Measurements from ENCODE around the gene CARMIL1. TPM values are rescaled to one million over a fixed set of nuclear protein-coding genes. Genes with fewer than 3 reads are reported as not detected.

CARMIL1 gene
- total RNA-seq, 1 donor from 2014 or later, result 3.4 TPM

GRCh38 chr6:25578538-25578937, 299.4 kb downstream of the CARMIL1 start:
- no peaks in the 10 kb centered on the region for H3K9me3 Mint-ChIP-seq
- DNase-seq (no peak), ATAC-seq (ENCODE audit: low read depth) (no peak)
- no peak overlapping the region for H3K4me3 Mint-ChIP-seq
- CTCF ChIA-PET, result no interaction called here
- TF ChIP-seq CTCF (IDR thresholded peaks at IDR 0.05), result no peak
- intact Hi-C loops (cut with micrococcal nuclease), result no loop called here
- no peak overlapping the region for H3K27ac Mint-ChIP-seq
- H3K36me3 Mint-ChIP-seq (ENCODE audit: low read depth), result peaks cover 6% of the 10 kb centered on the region
- POLR2A ChIA-PET, result no interaction called here
- H3K4me1 Mint-ChIP-seq, result peaks cover 5% of the 10 kb centered on the region
- no peaks in the 10 kb centered on the region for H3K27me3 Mint-ChIP-seq

GRCh38 chr6:25579391-25579883, 300.3 kb downstream of the CARMIL1 start:
- Mint-ChIP-seq H3K4me3 (no peak overlapping the region), H3K4me1 (peaks cover 5% of the 10 kb centered on the region), H3K27ac (no peak overlapping the region), H3K9me3 (no peaks in the 10 kb centered on the region), H3K27me3 (no peaks in the 10 kb centered on the region), H3K36me3 (ENCODE audit: low read depth) (peaks cover 6% of the 10 kb centered on the region)
- no peak for TF ChIP-seq CTCF (IDR thresholded peaks at IDR 0.05)
- no peak for ATAC-seq (ENCODE audit: low read depth)
- DNase-seq, result no peak
- ChIA-PET POLR2A (no interaction called here), CTCF (no interaction called here)
- intact Hi-C loops (cut with micrococcal nuclease), result no loop called here

GRCh38 chr6:25579902-25580495, 300.8 kb downstream of the CARMIL1 start:
- ATAC-seq (ENCODE audit: low read depth), result no peak
- intact Hi-C loops (cut with micrococcal nuclease), result no loop called here

GRCh38 chr6:25582101-25582500, 302.9 kb downstream of the CARMIL1 start:
- intact Hi-C loops (cut with micrococcal nuclease), result no loop called here
- no peak for ATAC-seq (ENCODE audit: low read depth)

More at GRCh38 chr6:25579902-25580495, 300.8 kb downstream of the CARMIL1 start:
- Mint-ChIP-seq H3K4me3 (no peak overlapping the region), H3K36me3 (ENCODE audit: low read depth) (peaks cover 6% of the 10 kb centered on the region), H3K27me3 (no peaks in the 10 kb centered on the region), H3K9me3 (no peaks in the 10 kb centered on the region), H3K4me1 (peaks cover 5% of the 10 kb centered on the region), H3K27ac (no peak overlapping the region)
- no peak for TF ChIP-seq CTCF (IDR thresholded peaks at IDR 0.05)
- POLR2A ChIA-PET, result no interaction called here
- CTCF ChIA-PET, result no interaction called here
- DNase-seq, result no peak

GRCh38 chr6:25583099-25583498, 303.9 kb downstream of the CARMIL1 start:
- CTCF ChIA-PET, result no interaction called here
- DNase-seq, result no peak
- Mint-ChIP-seq H3K27me3 (no peaks in the 10 kb centered on the region), H3K27ac (no peak overlapping the region), H3K9me3 (no peaks in the 10 kb centered on the region), H3K4me1 (peaks cover 5% of the 10 kb centered on the region), H3K4me3 (no peak overlapping the region), H3K36me3 (ENCODE audit: low read depth) (peaks cover 6% of the 10 kb centered on the region)
- POLR2A ChIA-PET, result no interaction called here
- TF ChIP-seq CTCF (IDR thresholded peaks at IDR 0.05), result no peak
- no peak for ATAC-seq (ENCODE audit: low read depth)
- intact Hi-C loops (cut with micrococcal nuclease), result no loop called here

More at GRCh38 chr6:25582101-25582500, 302.9 kb downstream of the CARMIL1 start:
- ChIA-PET POLR2A (no interaction called here), CTCF (no interaction called here)
- H3K9me3 Mint-ChIP-seq, result no peaks in the 10 kb centered on the region
- H3K36me3 Mint-ChIP-seq (ENCODE audit: low read depth), result peaks cover 6% of the 10 kb centered on the region
- no peak for DNase-seq
- no peak overlapping the region for H3K27ac Mint-ChIP-seq
- H3K4me1 Mint-ChIP-seq, result peaks cover 5% of the 10 kb centered on the region
- H3K4me3 Mint-ChIP-seq, result no peak overlapping the region
- no peak for TF ChIP-seq CTCF (IDR thresholded peaks at IDR 0.05)
- H3K27me3 Mint-ChIP-seq, result no peaks in the 10 kb centered on the region
